ENCODE data around the gene FAM234B. TPM values are rescaled to one million over a fixed set of nuclear protein-coding genes. Genes with fewer than 3 reads are reported as not detected.

The FAM234B gene
- polyA plus RNA-seq, 1 of the 3 experiments (the other 2 are of a cell fraction): 3.7 TPM

DNA sequence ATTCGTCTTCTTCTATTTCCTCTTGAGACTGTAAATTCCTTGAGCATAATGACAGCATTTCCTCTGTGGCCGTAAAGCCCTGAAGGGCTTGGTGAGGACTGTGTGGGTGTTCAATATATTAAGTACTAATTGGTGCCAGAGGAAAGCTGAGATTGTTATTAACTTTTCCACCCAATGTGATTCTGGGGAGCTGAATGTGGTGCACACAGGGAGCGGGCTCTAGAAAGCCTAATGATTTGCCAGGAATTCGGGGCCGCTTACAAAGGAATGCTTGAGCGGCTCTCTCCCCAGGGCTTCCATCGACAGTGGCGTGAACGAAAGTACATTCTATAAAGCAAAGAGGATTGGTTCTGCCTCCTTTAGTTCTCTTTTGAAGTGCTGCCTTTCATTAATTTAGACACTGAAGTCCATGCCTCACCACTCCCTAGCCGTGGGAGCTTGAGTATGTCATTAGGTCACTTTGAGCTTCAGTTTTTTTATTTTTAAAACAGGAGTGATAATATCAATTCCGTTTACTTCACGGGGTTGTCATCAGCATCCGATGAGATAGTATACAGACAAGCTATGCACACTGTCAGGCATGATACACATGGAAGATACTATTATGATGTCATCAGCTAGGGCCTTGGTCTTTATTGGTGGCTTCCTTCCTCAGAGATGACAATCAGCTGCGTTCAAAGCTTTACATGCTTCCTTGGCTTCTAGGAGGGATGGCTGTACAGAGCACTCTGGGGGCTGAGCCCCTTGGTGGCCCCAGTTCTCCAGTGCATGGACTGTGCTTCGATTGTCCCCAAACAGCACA is 70.3 kb downstream of the FAM234B start:
- TF ChIP-seq EP300 (IDR thresholded peaks at IDR 0.05; ENCODE audit: borderline replicate concordance in 1 of 2, low read depth in 1 of 2, low read length in 1 of 2) (no peak), FOSL2 (IDR thresholded peaks at IDR 0.05; ENCODE audit: borderline replicate concordance, low read depth) (no peak), SIN3A (IDR thresholded peaks at IDR 0.05; ENCODE audit: borderline replicate concordance, low read depth, low read length) (no peak), IRF3 (IDR thresholded peaks at IDR 0.05; ENCODE audit: low read depth, low read length) (no peak), USF1 (IDR thresholded peaks at IDR 0.05; ENCODE audit: borderline replicate concordance, low read depth) (no peak), GATA2 (CRISPR knock-in tag; IDR thresholded peaks at IDR 0.05) (no peak), POLR2AphosphoS5 (IDR thresholded peaks at IDR 0.05; ENCODE audit: low read depth, low read length) (no peak)
- H3K9ac ChIP-seq: no peak overlapping the region
- H3K4me3 ChIP-seq (ENCODE audit: low read depth in 2 of 2, low read length in 1 of 2): no peak overlapping the region
- POLR2A ChIA-PET: no interaction called here
- H3K9me2 ChIP-seq: no peaks in the 10 kb centered on the region
- WGBS (ENCODE audit: low lambda C conversion rate): 72% methylated on average over 15 of the region's 15 CpGs
- no peak for DNase-seq
- H3K4me1 ChIP-seq (ENCODE audit: control insufficient read depth in 1 of 2, insufficient read depth in 2 of 2, low read depth in 1 of 2, low read length in 1 of 2): no peaks in the 10 kb centered on the region
- no peak overlapping the region for H3K4me2 ChIP-seq
- no peaks in the 10 kb centered on the region for H3K79me2 ChIP-seq (ENCODE audit: insufficient read depth)
- H3F3A ChIP-seq (replicated peaks; ENCODE audit: insufficient read depth): no peaks in the 10 kb centered on the region
- no peaks in the 10 kb centered on the region for H3K36me3 ChIP-seq (replicated peaks in 1 of 2; ENCODE audit: control insufficient read depth in 1 of 2, insufficient read depth in 2 of 2, low read length in 1 of 2)
- H3K27ac ChIP-seq (ENCODE audit: low read depth in 2 of 2, low read length in 1 of 2): no peak overlapping the region
- H3K27me3 ChIP-seq (ENCODE audit: insufficient read depth): no peaks in the 10 kb centered on the region
- H3K9me3 ChIP-seq: no peaks in the 10 kb centered on the region
- H2AFZ ChIP-seq (ENCODE audit: low read depth): no peak overlapping the region
- no peaks in the 10 kb centered on the region for H4K20me1 ChIP-seq (ENCODE audit: insufficient read depth)
- CTCF ChIA-PET: interaction anchor here (1.4 kb wide), 1 partner anchor 13 kb away, joined by 3 read pairs; no protein-coding TSS in a partner anchor

- no peak overlapping the region for H3K4me3 ChIP-seq (ENCODE audit: low read depth in 2 of 2, low read length in 1 of 2)
- ChIA-PET CTCF (interaction anchor here (1.0 to 1.2 kb wide), 3 partner anchors 14 to 200 kb away, joined by 3 to 5 read pairs (median 3); no protein-coding TSS in a partner anchor), POLR2A (no interaction called here)
- H4K20me1 ChIP-seq (ENCODE audit: insufficient read depth): no peaks in the 10 kb centered on the region
- no peak for DNase-seq
- TF ChIP-seq, protein P1, sequence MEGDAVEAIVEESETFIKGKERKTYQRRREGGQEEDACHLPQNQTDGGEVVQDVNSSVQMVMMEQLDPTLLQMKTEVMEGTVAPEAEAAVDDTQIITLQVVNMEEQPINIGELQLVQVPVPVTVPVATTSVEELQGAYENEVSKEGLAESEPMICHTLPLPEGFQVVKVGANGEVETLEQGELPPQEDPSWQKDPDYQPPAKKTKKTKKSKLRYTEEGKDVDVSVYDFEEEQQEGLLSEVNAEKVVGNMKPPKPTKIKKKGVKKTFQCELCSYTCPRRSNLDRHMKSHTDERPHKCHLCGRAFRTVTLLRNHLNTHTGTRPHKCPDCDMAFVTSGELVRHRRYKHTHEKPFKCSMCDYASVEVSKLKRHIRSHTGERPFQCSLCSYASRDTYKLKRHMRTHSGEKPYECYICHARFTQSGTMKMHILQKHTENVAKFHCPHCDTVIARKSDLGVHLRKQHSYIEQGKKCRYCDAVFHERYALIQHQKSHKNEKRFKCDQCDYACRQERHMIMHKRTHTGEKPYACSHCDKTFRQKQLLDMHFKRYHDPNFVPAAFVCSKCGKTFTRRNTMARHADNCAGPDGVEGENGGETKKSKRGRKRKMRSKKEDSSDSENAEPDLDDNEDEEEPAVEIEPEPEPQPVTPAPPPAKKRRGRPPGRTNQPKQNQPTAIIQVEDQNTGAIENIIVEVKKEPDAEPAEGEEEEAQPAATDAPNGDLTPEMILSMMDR (IDR thresholded peaks at IDR 0.05): no peak
- no peak for TF ChIP-seq RCOR1 (IDR thresholded peaks at IDR 0.05; ENCODE audit: low read length)
- no peak for TF ChIP-seq USF1 (IDR thresholded peaks at IDR 0.05; ENCODE audit: borderline replicate concordance, low read depth)
- TF ChIP-seq TEAD4 (IDR thresholded peaks at IDR 0.05; ENCODE audit: borderline replicate concordance, insufficient read depth): no peak
- TF ChIP-seq YY1 (IDR thresholded peaks at IDR 0.05; ENCODE audit: low read depth): no peak
- H3K79me2 ChIP-seq (ENCODE audit: insufficient read depth): no peaks in the 10 kb centered on the region
- no peaks in the 10 kb centered on the region for H3K27me3 ChIP-seq (ENCODE audit: insufficient read depth)
- H3F3A ChIP-seq (replicated peaks; ENCODE audit: insufficient read depth): no peaks in the 10 kb centered on the region
- no peak overlapping the region for H3K4me2 ChIP-seq
- H3K9me3 ChIP-seq: no peaks in the 10 kb centered on the region
- H3K27ac ChIP-seq (ENCODE audit: low read depth in 2 of 2, low read length in 1 of 2): no peak overlapping the region
- no peak overlapping the region; the same call in 1 of the 2 replicates for H2AFZ ChIP-seq (ENCODE audit: low read depth)
- no peaks in the 10 kb centered on the region for H3K9me2 ChIP-seq
- WGBS (ENCODE audit: low lambda C conversion rate): 91% methylated on average over 6 of the region's 7 CpGs
- no peaks in the 10 kb centered on the region for H3K36me3 ChIP-seq (replicated peaks in 1 of 2; ENCODE audit: control insufficient read depth in 1 of 2, insufficient read depth in 2 of 2, low read length in 1 of 2)
- H3K4me1 ChIP-seq (ENCODE audit: control insufficient read depth in 1 of 2, insufficient read depth in 2 of 2, low read depth in 1 of 2, low read length in 1 of 2): no peaks in the 10 kb centered on the region
- H3K9ac ChIP-seq: no peak overlapping the region
These were observed 72.1 kb downstream of the FAM234B start for GRCh38 chr12:13116259-13116658.

Measured in SK-N-SH (cell line).